Hindlimb muscle (tissue), 1 donor: ENCODE measurements around the gene ALDH1A1. TPM values are rescaled to one million over a fixed set of nuclear protein-coding genes. Genes with fewer than 3 reads are reported as not detected.

Experiments used
- DNase-seq: peaks from one replicate; pipeline ENCODE4 v3.0.0-alpha.2; 2013
- polyA plus RNA-seq: library from polyadenylated mRNA; unstranded; fragments of 120-200 nt; gene quantifications from one replicate; pipeline ENCODE4 v1.2.1, GENCODE V29; 2013; ENCODE audit not compliant: insufficient read length

Gene ALDH1A1
- polyA plus RNA-seq, result 30.8 TPM

GRCh38 chr9:72952914-72953313, at the start of gene ALDH1A1:
TSS of gene ALDH1A1 (minus strand) at chr9:72953053. CDS start at chr9:72953000, 53 bp downstream.
- DNase-seq, result no peak

GRCh38 chr9:73001860-73002259, 49.0 kb upstream of the ALDH1A1 start:
- no peak for DNase-seq

GRCh38 chr9:72998363-72998762, 45.5 kb upstream of the ALDH1A1 start:
- DNase-seq, result no peak

- no peak for DNase-seq
Measured at GRCh38 chr9:72997387-72997995, 44.6 kb upstream of the ALDH1A1 start.

DNA sequence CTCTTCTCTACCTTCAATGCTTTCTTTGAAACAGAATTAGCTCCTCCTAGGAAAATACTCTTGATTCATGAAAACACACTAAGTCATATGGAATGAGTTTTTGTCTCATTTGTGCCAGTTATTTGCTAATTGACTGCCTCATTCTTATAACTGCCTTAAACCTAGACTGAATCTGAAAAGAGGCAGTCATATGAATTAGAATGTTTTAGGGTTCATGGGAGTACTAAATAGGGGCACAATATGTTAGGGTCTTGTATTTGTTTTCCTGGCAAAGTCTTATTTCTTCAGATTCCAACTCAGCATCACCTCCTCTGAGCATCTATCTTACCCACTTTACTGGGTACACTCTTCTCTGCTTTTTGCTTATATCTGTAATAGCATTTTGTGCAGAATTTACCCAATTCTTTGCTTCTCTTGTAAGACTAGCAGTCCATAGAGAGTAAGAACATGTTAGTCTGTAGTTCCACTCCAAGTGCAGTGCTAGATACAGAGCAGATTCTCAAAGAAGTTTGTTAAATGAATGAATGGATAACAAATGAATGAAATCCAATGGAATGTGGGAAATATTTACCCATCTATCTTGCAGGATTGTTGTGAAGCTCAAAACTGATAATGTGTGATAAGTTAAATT, 43.9 kb upstream of the ALDH1A1 start:
- no peak for DNase-seq

DNA sequence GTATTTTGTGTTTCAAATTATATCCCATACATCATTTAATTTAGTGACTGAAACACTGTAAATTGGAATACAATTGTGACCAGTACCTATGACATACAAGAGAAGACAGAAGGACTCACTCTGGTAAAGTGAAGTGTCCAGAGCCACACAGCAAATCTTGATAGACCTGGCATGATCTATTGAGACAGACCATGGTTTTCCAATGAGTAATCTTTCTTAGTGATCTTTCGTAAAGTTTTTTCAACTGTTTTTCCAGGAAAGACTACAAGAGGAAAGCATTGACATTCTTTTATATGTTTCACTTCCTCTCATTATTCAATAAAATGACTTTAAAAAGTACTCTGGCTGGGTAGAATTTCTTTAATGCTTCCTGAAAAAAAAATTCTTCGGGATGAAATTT, 43.3 kb upstream of the ALDH1A1 start:
- no peak for DNase-seq

- DNase-seq, result no peak
Measured at GRCh38 chr9:72995131-72996024, 42.5 kb upstream of the ALDH1A1 start.

DNA sequence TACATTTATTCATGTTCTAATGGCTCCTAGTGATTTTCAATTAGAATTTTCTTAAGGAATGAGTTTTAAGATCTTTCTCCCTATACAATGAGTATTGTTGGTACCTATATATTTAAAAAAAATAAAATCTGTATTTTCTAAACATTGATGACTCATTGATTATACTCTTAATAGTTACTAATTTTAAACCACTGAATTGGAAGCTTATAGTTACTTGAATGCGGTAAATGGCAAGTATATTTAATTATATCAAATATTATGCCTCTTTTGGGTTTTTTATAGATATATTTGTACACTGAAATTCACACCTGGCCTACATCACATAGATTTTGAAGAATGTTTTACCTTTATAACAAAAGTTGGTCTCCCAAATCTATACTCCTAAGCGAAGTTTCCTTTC, 38.9 kb upstream of the ALDH1A1 start:
- DNase-seq, result no peak

GRCh38 chr9:72990397-72991182, 37.7 kb upstream of the ALDH1A1 start:
- DNase-seq, result no peak

GRCh38 chr9:72986522-72987116, 33.8 kb upstream of the ALDH1A1 start:
- DNase-seq, result no peak

DNA sequence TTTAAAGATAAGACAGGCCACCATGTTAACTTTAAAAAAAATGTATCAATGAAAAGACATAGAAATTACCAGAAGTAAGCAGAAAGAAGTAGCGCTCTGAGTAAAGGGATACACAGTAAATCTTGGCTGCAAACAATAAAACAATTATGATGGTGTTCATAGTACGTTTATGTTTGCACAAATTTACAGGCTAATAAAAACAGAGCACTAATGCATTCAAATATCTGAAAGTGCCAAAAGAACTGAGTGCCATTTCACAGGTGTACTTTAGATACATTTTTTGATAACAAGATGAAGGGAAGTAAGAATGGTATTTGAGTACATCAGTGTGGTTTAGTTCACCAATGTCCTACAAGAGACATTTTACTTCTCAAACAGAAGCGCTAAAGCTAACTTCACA, 32.9 kb upstream of the ALDH1A1 start:
- DNase-seq, result no peak

DNA sequence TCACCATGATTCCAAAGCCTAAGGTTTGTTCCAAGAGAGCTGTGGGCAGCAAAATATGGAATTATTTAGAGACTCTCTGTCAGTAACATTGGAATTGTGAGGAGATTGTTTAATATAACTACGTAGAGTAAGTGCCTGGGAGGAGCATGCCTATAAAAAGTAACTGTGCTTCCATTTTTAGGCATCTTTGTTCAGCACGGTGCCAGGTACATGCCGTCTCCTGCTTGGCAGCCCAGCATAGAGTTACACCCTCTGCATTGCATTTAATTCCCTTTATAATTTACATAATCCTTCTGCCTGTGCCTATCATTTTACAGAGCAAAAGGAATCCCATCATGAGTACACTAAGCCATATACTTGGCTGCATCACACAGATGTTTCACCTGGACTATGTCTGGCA, 32.1 kb upstream of the ALDH1A1 start:
- DNase-seq, result no peak

DNA sequence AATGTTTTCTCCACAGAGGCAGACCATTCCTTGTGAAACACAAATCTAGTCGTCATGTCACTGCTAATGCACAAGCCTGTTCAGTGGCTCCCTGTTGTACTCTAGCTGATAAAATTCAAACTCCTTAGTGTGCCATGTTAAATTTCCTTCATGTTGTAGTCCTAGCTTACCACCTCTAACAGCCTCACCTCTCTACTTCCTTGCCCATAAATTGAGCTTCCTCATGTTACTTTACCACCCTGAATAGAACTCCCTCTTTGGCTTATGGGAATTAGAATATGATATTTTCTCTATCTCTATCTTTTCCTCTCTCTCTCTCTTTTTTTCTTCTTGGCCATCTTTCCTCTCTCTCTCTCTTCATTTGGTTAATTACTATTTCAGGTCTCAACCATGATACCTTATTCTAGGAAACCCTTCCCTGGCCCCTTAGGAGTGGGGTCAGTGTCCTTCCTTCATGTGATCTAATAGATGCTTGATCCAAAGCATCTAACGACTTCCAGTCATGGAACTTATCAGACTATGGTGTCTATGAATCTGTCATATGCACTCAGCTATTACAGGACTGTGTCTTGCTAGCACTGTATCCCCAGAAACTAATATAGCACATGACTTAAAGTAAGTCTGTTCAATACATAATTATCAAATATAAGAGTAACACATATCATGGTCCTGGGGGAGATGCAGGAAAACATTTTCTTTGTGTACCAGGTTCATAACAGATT, 31.5 kb upstream of the ALDH1A1 start:
- no peak for DNase-seq

- DNase-seq, result no peak
Measured at GRCh38 chr9:72983512-72984225, 30.8 kb upstream of the ALDH1A1 start.

GRCh38 chr9:72983056-72983455, 30.2 kb upstream of the ALDH1A1 start:
- DNase-seq, result no peak

DNA sequence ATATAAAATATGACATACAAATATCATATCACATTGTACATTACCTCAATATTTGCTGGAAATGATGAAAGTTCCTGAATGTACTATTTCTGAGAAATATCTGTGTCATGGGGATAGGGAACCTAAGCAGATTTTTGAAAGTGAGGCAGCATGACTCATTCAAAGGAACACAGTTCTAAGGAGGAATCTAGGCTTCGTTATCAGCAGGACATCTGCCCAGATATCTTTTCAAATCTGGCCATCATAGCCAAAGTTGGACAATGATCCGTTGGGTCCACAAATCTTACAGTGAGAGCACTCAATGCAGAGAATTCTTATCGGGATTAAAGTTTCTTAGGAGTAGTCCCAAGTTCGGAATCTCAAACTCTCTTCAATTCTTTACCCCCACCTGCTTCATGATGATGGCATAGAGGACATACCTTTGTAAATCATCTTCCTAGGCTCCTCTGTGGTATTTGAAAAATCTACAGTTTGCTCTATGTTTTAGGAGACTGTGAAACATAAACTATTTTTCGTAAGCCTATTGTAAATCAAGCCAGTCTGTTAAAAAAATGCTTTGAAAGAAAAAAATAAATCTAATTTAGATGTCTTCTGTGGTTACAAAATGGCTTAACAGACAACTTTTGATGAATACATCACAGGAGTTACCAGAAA, 29.4 kb upstream of the ALDH1A1 start:
- no peak for DNase-seq

- DNase-seq, result no peak
Measured at GRCh38 chr9:72981433-72981832, 28.6 kb upstream of the ALDH1A1 start.

DNA sequence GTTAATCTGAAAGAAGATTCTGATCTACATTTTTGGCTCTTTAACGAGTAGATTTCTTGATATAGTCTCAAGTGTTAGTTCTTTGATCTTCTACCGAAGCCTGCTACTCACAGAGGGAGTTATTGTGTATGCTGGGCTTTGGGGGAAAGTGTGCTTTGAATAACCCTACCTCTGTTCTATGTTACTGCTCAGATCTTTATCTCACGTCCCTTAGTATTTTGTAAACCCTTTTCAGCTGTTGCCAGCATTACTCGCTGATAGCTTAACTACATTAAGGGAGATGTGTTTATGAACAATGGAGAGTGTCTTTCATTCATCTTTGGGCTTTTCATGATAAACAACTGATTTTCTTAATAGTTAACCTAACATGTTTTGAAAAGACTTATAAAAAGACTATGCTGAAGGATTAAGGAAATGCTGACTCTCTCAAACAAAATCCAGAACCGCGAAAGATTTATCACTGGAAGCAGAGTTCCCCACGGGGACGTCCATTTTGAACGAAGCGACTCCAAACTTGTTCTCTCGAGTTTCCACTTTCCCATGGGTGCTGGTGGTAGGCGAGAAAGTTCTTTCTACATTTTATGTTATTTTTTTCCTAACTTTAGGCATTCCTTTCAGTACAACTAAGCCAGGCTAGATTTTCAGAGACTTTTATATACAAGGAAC, 27.9 kb upstream of the ALDH1A1 start:
- no peak for DNase-seq

DNA sequence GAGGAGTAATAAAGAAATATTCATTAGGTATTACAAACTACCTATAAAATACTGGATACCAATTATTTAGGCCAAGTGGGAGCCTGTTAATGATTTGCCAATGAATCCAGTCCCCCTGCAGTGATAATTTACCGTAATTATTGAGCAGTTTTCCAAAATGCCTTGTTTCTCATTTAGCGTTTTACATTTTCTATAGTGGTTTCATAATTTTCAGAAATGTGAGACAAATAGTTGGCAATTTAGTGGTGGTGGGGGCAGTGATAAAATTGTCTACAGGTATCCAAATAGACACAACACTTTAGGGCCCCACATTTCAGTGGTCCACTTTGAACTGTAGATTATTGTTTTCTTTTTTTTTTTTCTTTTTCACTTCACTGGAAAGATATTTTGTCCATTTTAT, 27.3 kb upstream of the ALDH1A1 start:
- no peak for DNase-seq
